ENCODE measurements around the gene STK4.

Gene STK4

GRCh38 chr20:44966030-44966961 lies at the start of gene STK4:
STK4 (plus strand) TSS chr20:44966512; CDS start chr20:44966569, 57 bp downstream.
- TF ChIP-seq CTCF (IDR thresholded peaks at IDR 0.05; ENCODE audit: borderline replicate concordance, insufficient read depth, low read depth, low read length) = peak; percentile 65; the same call in 1 of the 2 replicates
- H3K4me3 ChIP-seq (ENCODE audit: low read depth, low read length) = peak within 1 kb of the TSS; percentile 86

GRCh38 chr20:44916586-44916985 lies 49.7 kb upstream of the STK4 start:
- TF ChIP-seq CTCF (IDR thresholded peaks at IDR 0.05; ENCODE audit: borderline replicate concordance, insufficient read depth, low read depth, low read length) = no peak
- no peak overlapping the region for H3K4me3 ChIP-seq (ENCODE audit: low read depth, low read length)

GRCh38 chr20:44917399-44917798 lies 48.9 kb upstream of the STK4 start:
- TF ChIP-seq CTCF (IDR thresholded peaks at IDR 0.05; ENCODE audit: borderline replicate concordance, insufficient read depth, low read depth, low read length) = no peak
- H3K4me3 ChIP-seq (ENCODE audit: low read depth, low read length) = no peak overlapping the region

- no peak for TF ChIP-seq CTCF (IDR thresholded peaks at IDR 0.05; ENCODE audit: borderline replicate concordance, insufficient read depth, low read depth, low read length)
- H3K4me3 ChIP-seq (ENCODE audit: low read depth, low read length) = no peak overlapping the region
These were observed 48.0 kb upstream of the STK4 start for GRCh38 chr20:44918342-44918741.

GRCh38 chr20:44918761-44919160 lies 47.6 kb upstream of the STK4 start:
- TF ChIP-seq CTCF (IDR thresholded peaks at IDR 0.05; ENCODE audit: borderline replicate concordance, insufficient read depth, low read depth, low read length) = no peak
- no peak overlapping the region for H3K4me3 ChIP-seq (ENCODE audit: low read depth, low read length)

GRCh38 chr20:44921447-44921846 lies 44.9 kb upstream of the STK4 start:
- no peak for TF ChIP-seq CTCF (IDR thresholded peaks at IDR 0.05; ENCODE audit: borderline replicate concordance, insufficient read depth, low read depth, low read length)
- no peak overlapping the region for H3K4me3 ChIP-seq (ENCODE audit: low read depth, low read length)

GRCh38 chr20:44924541-44924940 lies 41.8 kb upstream of the STK4 start:
- no peak overlapping the region for H3K4me3 ChIP-seq (ENCODE audit: low read depth, low read length)
- TF ChIP-seq CTCF (IDR thresholded peaks at IDR 0.05; ENCODE audit: borderline replicate concordance, insufficient read depth, low read depth, low read length) = no peak
